NCI-H82 treated with DMSO at 0.1 percent for 48 hours (cell line): ENCODE results near the gene ARRDC2.
"Not testable (repeated sequence)": the region's sequence is repeated elsewhere in the genome, so short reads cannot be mapped to it uniquely, and the experiment has no call there.

Experiments used
- DNase-seq: peaks from one replicate; lab custom pipeline; 2025; ENCODE audit not compliant: unreplicated experiment; lab: John Stamatoyannopoulos, UW

The ARRDC2 gene

DNA sequence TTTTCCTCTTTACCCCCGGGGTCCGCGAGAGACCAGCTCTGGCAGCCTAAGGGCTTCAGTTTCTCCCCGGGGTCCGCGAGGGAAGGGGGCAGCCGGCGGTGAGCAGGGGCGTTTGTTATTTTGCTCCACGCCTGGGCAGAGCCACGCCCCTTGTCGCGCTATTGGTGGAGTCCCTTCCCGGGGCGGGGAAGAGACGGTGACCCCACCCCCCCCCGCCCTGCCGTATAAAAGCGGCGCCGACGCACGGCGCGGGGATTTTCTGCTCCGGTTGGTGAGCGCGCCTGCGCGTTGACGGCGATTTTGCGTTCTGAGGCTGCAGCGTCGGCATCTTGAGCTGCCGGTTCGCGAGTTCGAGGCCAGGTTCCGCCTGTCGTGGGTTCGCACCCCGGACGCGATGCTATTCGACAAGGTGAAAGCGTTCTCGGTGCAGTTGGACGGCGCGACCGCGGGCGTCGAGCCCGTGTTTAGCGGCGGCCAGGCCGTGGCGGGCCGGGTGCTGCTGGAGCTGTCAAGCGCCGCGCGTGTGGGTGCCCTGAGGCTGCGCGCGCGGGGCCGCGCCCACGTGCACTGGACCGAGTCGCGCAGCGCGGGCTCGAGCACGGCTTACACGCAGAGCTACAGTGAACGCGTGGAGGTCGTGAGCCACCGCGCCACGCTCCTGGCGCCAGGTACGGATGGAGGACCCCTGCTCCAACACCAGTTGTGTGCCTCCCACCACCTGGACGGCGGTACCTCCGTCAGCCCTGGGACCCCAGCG, at the start of gene ARRDC2:
Gene ARRDC2, plus strand, starts transcription at position 254 of the 757 bp plus-strand sequence. Its CDS starts 141 bp downstream, at position 395.
- DNase-seq = peak; percentile 50

GRCh38 chr19:17963936-17964691, 43.9 kb upstream of the ARRDC2 start:
- DNase-seq = no peak

GRCh38 chr19:17965370-17966128, 42.4 kb upstream of the ARRDC2 start:
- DNase-seq = no peak

DNA sequence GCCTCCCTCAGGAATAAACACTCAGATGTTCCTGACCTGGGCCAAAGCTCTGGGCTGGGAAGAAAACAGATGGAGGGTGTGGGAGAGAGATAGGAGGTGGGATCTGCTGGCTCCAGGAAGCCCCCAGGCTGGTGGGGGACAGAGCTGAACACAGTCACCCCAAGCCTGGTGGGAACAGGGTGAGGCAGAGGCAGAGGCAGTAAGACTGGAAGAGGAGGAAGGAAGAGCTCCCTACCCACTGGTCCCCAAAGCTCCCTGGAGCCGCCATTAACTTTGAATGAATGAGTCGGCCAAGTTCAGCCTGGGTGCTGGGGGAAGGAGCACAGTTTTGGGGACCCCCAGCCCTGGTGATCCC, 41.9 kb upstream of the ARRDC2 start:
- DNase-seq = no peak

- peak; percentile 44 for DNase-seq
Observed at GRCh38 chr19:17966550-17967256, 41.3 kb upstream of the ARRDC2 start, which contains the start of gene KCNN1. Gene KCNN1, plus strand, starts transcription at chr19:17967107. Its CDS starts 6,782 bp downstream, at chr19:17973889.

- no peak for DNase-seq
Observed at GRCh38 chr19:17967257-17968051, 40.5 kb upstream of the ARRDC2 start.

DNA sequence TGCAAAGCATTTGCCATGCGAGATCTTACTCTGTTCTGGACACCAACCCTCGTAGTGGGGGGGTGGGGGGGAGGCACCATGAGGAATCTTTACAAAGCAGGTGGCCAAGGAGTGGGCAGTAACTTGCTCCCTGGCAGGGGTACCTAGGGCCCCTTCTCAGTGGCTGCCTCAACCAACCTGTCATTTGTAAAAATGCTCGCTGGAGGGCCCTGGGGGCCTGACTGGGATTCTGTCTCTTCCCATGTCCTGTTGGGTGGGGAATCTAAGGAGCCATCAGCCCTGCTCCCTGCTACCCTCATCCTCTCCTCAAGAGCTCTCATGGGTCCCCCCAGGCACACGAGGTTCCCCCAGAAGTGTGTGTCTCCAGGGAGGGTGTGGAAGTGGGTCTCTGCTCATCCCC, 39.6 kb upstream of the ARRDC2 start:
- DNase-seq = no peak

DNA sequence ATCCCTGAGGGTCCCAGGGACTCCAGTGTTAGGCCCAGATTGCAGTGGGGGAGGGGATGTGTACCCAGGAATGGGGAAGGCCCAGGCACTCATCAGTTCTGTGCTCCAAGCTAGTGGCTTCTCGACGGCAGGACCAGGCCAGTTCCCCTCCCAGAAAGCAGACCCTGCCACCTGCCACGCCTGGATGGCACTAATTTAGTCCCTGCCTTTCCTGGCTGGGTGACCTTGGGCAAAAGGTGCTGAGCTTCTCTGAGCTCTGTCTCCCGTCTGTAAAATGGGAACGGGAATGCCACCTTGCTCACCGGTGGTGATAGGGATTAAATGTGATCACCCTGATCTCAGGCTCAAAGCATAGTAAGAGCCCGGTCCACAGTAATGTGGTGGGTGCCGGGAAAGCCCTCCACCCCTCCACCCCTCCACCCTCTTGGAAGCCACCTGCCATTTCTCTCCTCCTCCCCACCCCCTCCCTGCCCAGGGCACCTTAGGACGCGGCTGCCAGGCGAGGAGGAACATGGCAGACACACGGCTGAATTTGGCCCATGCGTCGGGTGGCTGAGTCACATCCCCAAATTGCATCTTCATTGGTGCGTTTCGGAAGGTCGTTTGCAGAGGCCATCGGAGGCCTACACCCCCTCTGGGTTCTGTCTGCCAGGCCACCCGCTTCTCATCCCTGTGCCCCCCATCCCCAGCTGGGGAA, 38.7 kb upstream of the ARRDC2 start:
- no peak for DNase-seq

DNA sequence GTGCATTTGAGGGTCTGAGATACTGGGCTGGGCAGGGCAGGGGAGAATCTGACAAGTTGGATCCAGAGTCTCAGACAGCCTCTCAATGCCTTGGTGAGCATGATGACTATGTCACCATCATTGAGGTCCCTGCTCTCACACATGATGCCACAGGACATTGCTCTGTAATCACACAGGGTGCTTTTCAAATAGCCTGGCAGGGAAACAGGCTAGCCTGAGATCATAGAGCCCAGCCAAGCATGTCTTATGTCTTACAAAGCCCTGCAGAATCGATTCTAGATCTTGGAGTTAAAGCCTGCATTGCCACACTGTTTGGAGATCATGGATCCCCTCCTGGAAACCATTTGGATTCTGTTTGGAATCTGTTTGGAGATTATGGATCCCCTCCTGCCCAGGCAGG, 35.7 kb upstream of the ARRDC2 start:
- DNase-seq = no peak

- DNase-seq = no peak
Observed at GRCh38 chr19:17973759-17974158, 34.2 kb upstream of the ARRDC2 start.

DNA sequence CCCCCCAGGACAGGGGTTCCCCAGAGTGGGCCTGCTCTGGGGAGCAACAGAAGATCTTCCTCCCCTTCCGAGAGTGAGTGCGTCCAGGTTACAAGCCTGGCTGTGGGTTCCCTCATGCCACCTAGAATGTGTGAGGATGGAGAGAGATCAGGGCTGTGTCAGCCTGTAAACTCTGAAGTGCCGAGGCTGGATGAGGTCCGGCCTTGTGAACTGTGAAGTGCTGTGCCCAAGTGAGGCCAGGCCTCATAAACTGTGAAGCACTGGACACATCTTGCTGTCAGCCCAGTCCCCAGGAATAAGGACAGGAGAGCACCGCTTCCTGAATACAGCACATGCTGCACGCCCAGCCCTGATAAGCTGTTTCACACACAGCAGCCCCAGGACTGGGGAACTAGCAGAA, 33.4 kb upstream of the ARRDC2 start:
- no peak for DNase-seq

DNA sequence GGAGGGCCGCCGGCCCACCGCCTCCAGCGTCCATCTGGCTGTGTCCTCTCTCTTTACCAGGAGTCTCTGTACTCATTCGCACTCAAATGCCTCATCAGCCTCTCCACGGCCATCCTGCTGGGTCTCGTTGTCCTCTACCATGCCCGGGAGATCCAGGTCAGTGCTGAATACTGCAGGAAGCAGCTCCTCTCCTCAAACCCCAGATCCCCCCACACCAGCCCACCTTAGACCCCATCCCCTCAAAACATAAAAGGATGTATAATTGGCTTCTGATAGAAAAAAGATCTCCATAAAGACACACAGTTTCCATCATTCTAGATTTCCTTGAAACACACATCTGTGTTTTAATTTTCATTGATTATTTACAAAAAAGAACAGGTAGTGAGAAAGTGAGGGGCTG, 32.9 kb upstream of the ARRDC2 start:
- no peak for DNase-seq

GRCh38 chr19:17977021-17977420, 30.9 kb upstream of the ARRDC2 start:
- DNase-seq = no peak

DNA sequence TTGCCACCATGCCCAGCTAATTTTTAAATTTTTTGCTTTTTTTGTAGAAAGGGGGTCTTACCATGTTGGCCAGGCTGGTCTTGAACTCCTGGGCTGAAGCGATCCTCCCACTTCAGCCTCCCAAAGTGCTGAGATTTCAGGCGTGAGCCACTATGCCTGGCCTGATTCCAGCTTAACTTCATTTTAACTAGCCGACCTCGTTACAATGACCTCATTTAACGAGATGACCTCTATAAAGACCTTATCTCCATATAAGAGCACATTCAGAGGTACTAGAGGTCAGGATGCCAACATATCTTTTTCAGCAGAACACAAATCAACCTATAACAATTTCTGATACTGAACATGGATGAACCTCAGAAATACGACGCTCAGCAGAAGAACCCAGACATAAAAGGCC, 30.5 kb upstream of the ARRDC2 start:
- no peak for DNase-seq

- no peak for DNase-seq
Observed at GRCh38 chr19:17981611-17982010, 26.4 kb upstream of the ARRDC2 start.

DNA sequence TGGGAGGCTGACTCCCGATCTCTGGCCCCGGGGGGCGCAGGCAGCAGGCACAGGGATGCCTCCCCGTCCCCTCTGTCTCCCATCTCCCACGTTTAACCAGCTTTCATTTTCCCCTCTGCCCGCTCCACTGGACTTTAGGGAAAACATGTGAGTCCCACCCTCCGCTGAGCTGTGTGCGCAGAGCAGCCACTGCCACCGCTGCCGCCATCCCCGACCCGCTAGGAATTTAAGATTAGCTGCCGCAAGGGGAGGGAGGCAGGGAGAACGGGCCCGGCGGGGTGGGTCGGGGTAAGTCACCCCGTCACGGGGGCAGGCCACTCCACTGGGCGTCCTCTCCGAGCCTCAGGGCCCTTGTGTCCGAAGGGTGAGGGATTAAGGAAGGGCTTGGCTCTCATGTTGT, 25.5 kb upstream of the ARRDC2 start:
- DNase-seq = no peak

GRCh38 chr19:17985037-17985818, 22.7 kb upstream of the ARRDC2 start:
- no peak for DNase-seq

GRCh38 chr19:17986569-17986968, 21.4 kb upstream of the ARRDC2 start:
- not testable (repeated sequence) for DNase-seq

DNA sequence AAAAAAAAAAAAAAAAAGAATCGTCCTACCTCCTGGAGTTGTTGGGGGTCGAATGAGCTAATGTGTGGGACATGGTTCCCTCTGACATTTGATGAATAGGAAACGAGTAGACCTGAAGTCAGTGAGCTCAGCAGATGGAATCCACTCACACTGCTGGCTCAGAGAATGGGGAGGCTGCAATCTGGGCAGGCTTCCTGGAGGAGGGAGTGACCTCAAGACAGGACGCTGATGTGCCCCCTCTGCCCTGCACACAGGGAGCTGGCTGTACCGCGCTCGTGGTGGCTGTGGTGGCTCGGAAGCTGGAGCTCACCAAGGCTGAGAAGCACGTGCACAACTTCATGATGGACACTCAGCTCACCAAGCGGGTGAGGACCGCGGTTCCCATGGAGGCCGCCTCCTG, 19.8 kb upstream of the ARRDC2 start:
- DNase-seq = no peak
